GM21390 (cell line): ENCODE data around the gene GABRR3.

ENCODE experiments used
- ATAC-seq: cut with Tn5 transposase; IDR thresholded peaks from one replicate; pipeline ENCODE4 v1.9.1; 2021; ENCODE audit not compliant: unreplicated experiment

The GABRR3 gene

GRCh38 chr3:97958796-97959195, 76.3 kb downstream of the GABRR3 start:
- no peak for ATAC-seq

- no peak for ATAC-seq
These were observed 76.7 kb downstream of the GABRR3 start for GRCh38 chr3:97958396-97958795.

GRCh38 chr3:97957617-97958311, 77.4 kb downstream of the GABRR3 start:
- ATAC-seq: no peak

- ATAC-seq: no peak
These were observed 79.1 kb downstream of the GABRR3 start for GRCh38 chr3:97956051-97956450.

- ATAC-seq: peak; percentile 47
These were observed 80.8 kb downstream of the GABRR3 start for GRCh38 chr3:97954228-97954827.

- ATAC-seq: no peak
These were observed 82.2 kb downstream of the GABRR3 start for GRCh38 chr3:97952872-97953271.

GRCh38 chr3:97952280-97952679, 82.8 kb downstream of the GABRR3 start:
- no peak for ATAC-seq

GRCh38 chr3:97950360-97950759, 84.8 kb downstream of the GABRR3 start:
- ATAC-seq: no peak

GRCh38 chr3:97949743-97950142, 85.4 kb downstream of the GABRR3 start:
- no peak for ATAC-seq

- no peak for ATAC-seq
These were observed 86.0 kb downstream of the GABRR3 start for GRCh38 chr3:97949110-97949485.

- ATAC-seq: no peak
These were observed 86.6 kb downstream of the GABRR3 start for GRCh38 chr3:97948351-97949109.

- no peak for ATAC-seq
These were observed 92.1 kb downstream of the GABRR3 start for GRCh38 chr3:97942801-97943546.

- no peak for ATAC-seq
These were observed 95.1 kb downstream of the GABRR3 start for GRCh38 chr3:97940034-97940433.

- no peak for ATAC-seq
These were observed 95.7 kb downstream of the GABRR3 start for GRCh38 chr3:97939401-97939800.

GRCh38 chr3:97938444-97938843, 96.7 kb downstream of the GABRR3 start:
- ATAC-seq: no peak

GRCh38 chr3:97937205-97937604, 97.9 kb downstream of the GABRR3 start:
- no peak for ATAC-seq

- ATAC-seq: no peak
These were observed 99.3 kb downstream of the GABRR3 start for GRCh38 chr3:97935842-97936241.
